IMR-90 (cell line): Measurements from ENCODE around the gene CHPF2.

Experiments
- POLR2A ChIP-seq: IDR thresholded peaks from 2 replicates; pipeline ENCODE4 v1.6.1; 2012; ENCODE audit warnings: mild to moderate bottlenecking, low read depth, low read length
- TF ChIP-seq, protein P1 (sequence below): conservative IDR thresholded peaks from 2 replicates; pipeline ENCODE4 v1.5.1; 2012; ENCODE audit warnings: mild to moderate bottlenecking, low read depth, low read length, improper control_type of control experiment
- TF ChIP-seq, protein P2 (sequence below): fragments of 150-350 bp; IDR thresholded peaks from 2 replicates; pipeline ENCODE4 v1.6.1; 2017; ENCODE audit warnings: mild to moderate bottlenecking, antibody characterized with exemption, low read length, low read depth

DNA sequence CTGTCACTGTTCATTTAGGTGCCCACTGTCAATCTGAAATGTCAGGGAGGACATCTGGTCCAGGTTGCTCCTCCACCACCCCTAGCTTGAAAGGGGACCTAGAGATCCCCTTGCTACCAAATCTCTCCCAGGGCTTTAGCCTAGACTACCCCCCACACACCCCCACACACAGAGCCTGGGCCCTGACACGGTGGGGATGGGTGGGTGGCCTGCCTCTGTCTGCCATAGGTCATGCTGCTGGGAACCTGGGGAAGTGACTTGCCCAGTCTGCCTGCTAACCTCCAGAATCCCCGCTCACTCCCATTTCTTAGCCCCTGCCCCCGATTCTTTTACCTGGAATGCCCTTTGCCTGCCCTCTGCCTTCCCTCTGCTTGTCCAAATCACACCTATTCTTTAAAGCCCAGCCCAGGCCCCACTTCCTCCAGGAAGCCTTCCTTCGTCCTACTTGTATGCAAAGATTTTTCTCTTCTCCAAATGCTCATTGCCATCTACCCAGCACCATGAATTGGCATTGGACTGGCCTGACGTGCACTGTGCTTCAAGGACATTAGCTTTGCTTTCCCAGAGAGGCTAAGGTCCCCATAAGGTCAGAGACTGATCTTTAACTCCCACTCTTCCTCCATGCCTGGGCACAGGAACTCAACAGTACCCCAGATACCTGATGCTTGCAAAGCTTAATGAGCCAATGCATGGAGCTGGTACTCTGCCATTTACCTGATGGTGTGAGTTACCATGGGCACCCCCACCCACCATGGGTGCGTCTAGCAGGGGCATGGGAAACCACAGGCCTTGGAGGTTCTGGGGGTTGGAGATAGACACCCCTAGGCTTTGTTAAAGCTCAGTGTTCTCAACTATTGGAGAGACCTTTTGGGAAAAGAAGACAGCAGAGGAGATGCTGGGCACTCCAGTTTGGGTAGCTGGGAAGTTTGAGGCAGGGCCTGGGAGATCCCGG is 18.2 kb downstream of the CHPF2 start:
- TF ChIP-seq, protein P1, sequence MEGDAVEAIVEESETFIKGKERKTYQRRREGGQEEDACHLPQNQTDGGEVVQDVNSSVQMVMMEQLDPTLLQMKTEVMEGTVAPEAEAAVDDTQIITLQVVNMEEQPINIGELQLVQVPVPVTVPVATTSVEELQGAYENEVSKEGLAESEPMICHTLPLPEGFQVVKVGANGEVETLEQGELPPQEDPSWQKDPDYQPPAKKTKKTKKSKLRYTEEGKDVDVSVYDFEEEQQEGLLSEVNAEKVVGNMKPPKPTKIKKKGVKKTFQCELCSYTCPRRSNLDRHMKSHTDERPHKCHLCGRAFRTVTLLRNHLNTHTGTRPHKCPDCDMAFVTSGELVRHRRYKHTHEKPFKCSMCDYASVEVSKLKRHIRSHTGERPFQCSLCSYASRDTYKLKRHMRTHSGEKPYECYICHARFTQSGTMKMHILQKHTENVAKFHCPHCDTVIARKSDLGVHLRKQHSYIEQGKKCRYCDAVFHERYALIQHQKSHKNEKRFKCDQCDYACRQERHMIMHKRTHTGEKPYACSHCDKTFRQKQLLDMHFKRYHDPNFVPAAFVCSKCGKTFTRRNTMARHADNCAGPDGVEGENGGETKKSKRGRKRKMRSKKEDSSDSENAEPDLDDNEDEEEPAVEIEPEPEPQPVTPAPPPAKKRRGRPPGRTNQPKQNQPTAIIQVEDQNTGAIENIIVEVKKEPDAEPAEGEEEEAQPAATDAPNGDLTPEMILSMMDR = no peak
- TF ChIP-seq, protein P2, sequence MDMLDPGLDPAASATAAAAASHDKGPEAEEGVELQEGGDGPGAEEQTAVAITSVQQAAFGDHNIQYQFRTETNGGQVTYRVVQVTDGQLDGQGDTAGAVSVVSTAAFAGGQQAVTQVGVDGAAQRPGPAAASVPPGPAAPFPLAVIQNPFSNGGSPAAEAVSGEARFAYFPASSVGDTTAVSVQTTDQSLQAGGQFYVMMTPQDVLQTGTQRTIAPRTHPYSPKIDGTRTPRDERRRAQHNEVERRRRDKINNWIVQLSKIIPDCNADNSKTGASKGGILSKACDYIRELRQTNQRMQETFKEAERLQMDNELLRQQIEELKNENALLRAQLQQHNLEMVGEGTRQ = no peak
- no peak for TF ChIP-seq POLR2A
